H9 (cell line): ENCODE data around the gene PLCL1. TPM values are rescaled to one million over a fixed set of nuclear protein-coding genes. Genes with fewer than 3 reads are reported as not detected.

Experiments
- DNase-seq: peaks from one replicate; pipeline ENCODE4 v3.0.0-alpha.2; 2017
- H2AFZ ChIP-seq: one replicate; pipeline ENCODE4 v1.6.1; 2013; ENCODE audit warnings: mild to moderate bottlenecking, low read length, control low read depth, moderate library complexity
- H2AK5ac ChIP-seq: 2 replicates; pipeline ENCODE4 v1.6.1; 2013; ENCODE audit warnings: low read length, control low read depth, mixed read lengths; ENCODE audit not compliant: insufficient read length
- H2BK120ac ChIP-seq: one replicate; pipeline ENCODE4 v1.6.1; 2013; ENCODE audit warnings: low read depth, mild to moderate bottlenecking, low read length, control low read depth, inconsistent platforms; ENCODE audit not compliant: poor library complexity, severe bottlenecking
- H2BK12ac ChIP-seq: 2 replicates; pipeline ENCODE4 v1.6.1; 2013; ENCODE audit warnings: low read length, control low read depth, mixed read lengths, low read depth; ENCODE audit not compliant: insufficient read length
- H2BK15ac ChIP-seq: 2 replicates; pipeline ENCODE4 v1.6.1; 2013; ENCODE audit warnings: low read depth, low read length, control low read depth
- H2BK20ac ChIP-seq: one replicate; pipeline ENCODE4 v1.6.1; 2013; ENCODE audit warnings: low read depth, mild to moderate bottlenecking, low read length, control low read depth, inconsistent platforms; ENCODE audit not compliant: poor library complexity, severe bottlenecking
- H2BK5ac ChIP-seq: 2 replicates; pipeline ENCODE4 v1.6.1; 2013; ENCODE audit warnings: low read length, control low read depth, mixed read lengths; ENCODE audit not compliant: insufficient read length
- H3K14ac ChIP-seq: 2 replicates; pipeline ENCODE4 v1.6.1; 2013; ENCODE audit warnings: low read length, control low read depth; ENCODE audit not compliant: insufficient read depth
- H3K18ac ChIP-seq: 2 replicates; pipeline ENCODE4 v1.6.1; 2013; ENCODE audit warnings: low read depth, mild to moderate bottlenecking, mixed read lengths, low read length, control low read depth; ENCODE audit not compliant: insufficient read length
- H3K23ac ChIP-seq: 2 replicates; pipeline ENCODE4 v1.6.1; 2013; ENCODE audit warnings: low read length, control low read depth, mixed read lengths, low read depth; ENCODE audit not compliant: insufficient read length
- H3K23me2 ChIP-seq: 2 replicates; pipeline ENCODE4 v1.6.1; 2013; ENCODE audit warnings: low read depth, mild to moderate bottlenecking, mixed read lengths, low read length, control low read depth; ENCODE audit not compliant: insufficient read length, poor library complexity, severe bottlenecking
- H3K27ac ChIP-seq: 2 replicates; pipeline ENCODE4 v1.5.1; 2013; ENCODE audit warnings: low read length, control low read depth, mixed read lengths, low read depth; ENCODE audit not compliant: insufficient read length
- H3K27me3 ChIP-seq: 2 replicates; pipeline ENCODE4 v1.6.1; 2013; ENCODE audit warnings: low read length, control low read depth, inconsistent platforms; ENCODE audit not compliant: insufficient read depth
- H3K4ac ChIP-seq: 2 replicates; pipeline ENCODE4 v1.6.1; 2013; ENCODE audit warnings: low read depth, mild to moderate bottlenecking, control low read depth, inconsistent platforms, low read length, moderate library complexity
- H3K4me1 ChIP-seq: 2 replicates; pipeline ENCODE4 v1.6.1; 2013; ENCODE audit warnings: low read length, control low read depth, inconsistent platforms; ENCODE audit not compliant: insufficient read depth
- H3K4me2 ChIP-seq: 2 replicates; pipeline ENCODE4 v1.6.1; 2013; ENCODE audit warnings: low read length, control low read depth, mixed read lengths; ENCODE audit not compliant: insufficient read length, insufficient read depth
- H3K56ac ChIP-seq: 2 replicates; pipeline ENCODE4 v1.6.1; 2013; ENCODE audit warnings: low read depth, mild to moderate bottlenecking, mixed read lengths, low read length, control low read depth; ENCODE audit not compliant: insufficient read length
- H3K79me1 ChIP-seq: 2 replicates; pipeline ENCODE4 v1.6.1; 2013; ENCODE audit warnings: low read depth, mild to moderate bottlenecking, moderate library complexity, low read length, control low read depth, inconsistent platforms; ENCODE audit not compliant: insufficient read depth, poor library complexity, severe bottlenecking
- H3K79me2 ChIP-seq: 2 replicates; pipeline ENCODE4 v1.6.1; 2013; ENCODE audit warnings: low read length, control low read depth, inconsistent platforms; ENCODE audit not compliant: insufficient read depth
- H3K9ac ChIP-seq: 2 replicates; pipeline ENCODE4 v1.6.1; 2013; ENCODE audit warnings: low read length, control low read depth, mixed read lengths; ENCODE audit not compliant: insufficient read length; ENCODE audit errors: extremely low read depth
- H3K9me3 ChIP-seq: one replicate; pipeline ENCODE4 v1.6.1; 2013; ENCODE audit warnings: low read depth, low read length, inconsistent platforms; ENCODE audit not compliant: control insufficient read depth
- H3T11ph ChIP-seq: one replicate; pipeline ENCODE4 v1.6.1; 2013; ENCODE audit warnings: mild to moderate bottlenecking, low read length, control low read depth, inconsistent platforms
- H4K20me1 ChIP-seq: one replicate; pipeline ENCODE4 v1.6.1; 2013; ENCODE audit not compliant: control insufficient read depth, insufficient read length, insufficient read depth
- H4K5ac ChIP-seq: 2 replicates; pipeline ENCODE4 v1.6.1; 2013; ENCODE audit warnings: low read depth, mild to moderate bottlenecking, mixed read lengths, low read length, control low read depth; ENCODE audit not compliant: insufficient read length
- H4K8ac ChIP-seq: replicated peaks from 2 replicates; pipeline ENCODE4 v1.6.1; 2013; ENCODE audit warnings: low read length, control low read depth, mixed read lengths, low read depth; ENCODE audit not compliant: insufficient read length
- H4K91ac ChIP-seq: 2 replicates; pipeline ENCODE4 v1.6.1; 2013; ENCODE audit warnings: low read depth, mild to moderate bottlenecking, moderate library complexity, mixed read lengths, low read length, control low read depth; ENCODE audit not compliant: insufficient read length
- H3K27ac Mint-ChIP-seq, 3 experiments: 2 replicates in 2 of 3; 3 replicates in 1 of 3; pipeline ENCODE4 v1.8.0; 2020 to 2021; ENCODE audit warnings: mixed read lengths in 3 of 3, mild to moderate bottlenecking in 1 of 3, moderate library complexity in 1 of 3
- H3K27me3 Mint-ChIP-seq: 2 replicates; pipeline ENCODE4 v1.8.0; 2021; ENCODE audit warnings: low read depth, mild to moderate bottlenecking, moderate library complexity, mixed read lengths
- H3K36me3 Mint-ChIP-seq, 3 experiments: 2 replicates in 2 of 3; 3 replicates in 1 of 3; pipeline ENCODE4 v1.8.0; 2020 to 2021; ENCODE audit warnings: low read depth in 3 of 3, mixed read lengths in 3 of 3; ENCODE audit not compliant: insufficient read depth in 1 of 3
- H3K4me1 Mint-ChIP-seq, 2 experiments: 2 replicates each; pipeline ENCODE4 v1.8.0; 2020; ENCODE audit warnings: mixed read lengths in 2 of 2
- H3K4me3 Mint-ChIP-seq, 2 experiments: 2 replicates in 1 of 2; 3 replicates in 1 of 2; pipeline ENCODE4 v1.8.0; 2020 to 2021; ENCODE audit warnings: mild to moderate bottlenecking in 2 of 2, mixed read lengths in 2 of 2, moderate library complexity in 1 of 2
- H3K9me3 Mint-ChIP-seq, 2 experiments: 2 replicates in 1 of 2; 3 replicates in 1 of 2; pipeline ENCODE4 v1.8.0; 2020; ENCODE audit warnings: mild to moderate bottlenecking in 2 of 2, mixed read lengths in 2 of 2, moderate library complexity in 1 of 2
- total RNA-seq: library from RNA; stranded (reverse); gene quantifications from 2 replicates; pipeline ENCODE4 v1.2.1, GENCODE V29; 2021
- TF ChIP-seq, protein P1 (sequence below): fragments of 200-600 bp; sonication (generic); conservative IDR thresholded peaks from 3 replicates; pipeline ENCODE4 v1.8.0; 2021; ENCODE audit warnings: antibody characterized with exemption, mild to moderate bottlenecking

PLCL1 gene
- total RNA-seq, 1 experiment from 2014 or later = 0.04 TPM

DNA sequence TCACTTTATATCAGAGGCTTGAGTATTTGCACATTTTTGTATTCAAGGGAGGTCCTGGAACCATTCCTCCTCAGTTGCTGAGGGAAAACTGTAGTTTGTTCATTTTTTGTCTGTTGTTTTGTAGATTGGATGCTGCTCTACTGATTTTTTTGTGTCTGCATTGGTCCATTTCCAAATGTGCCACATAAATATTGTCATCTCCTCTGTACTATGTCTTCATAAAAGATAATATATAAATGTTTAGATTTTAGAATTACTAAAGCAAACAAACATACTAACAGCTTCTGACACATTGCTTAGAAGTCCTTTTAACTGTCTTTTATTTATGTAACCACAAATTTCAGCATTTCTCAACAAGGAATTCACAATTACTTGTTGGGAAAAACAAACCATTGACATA, 356.8 kb downstream of the PLCL1 start:
- no peak overlapping the region for H3K9ac ChIP-seq
- no peaks in the 10 kb centered on the region for H3K4me1 ChIP-seq
- Mint-ChIP-seq H3K36me3 (peaks cover 6 to 19% (median 15%) of the 10 kb centered on the region in 3 experiments; a peak in 6 of 7 replicates), H3K4me3 (no peak overlapping the region), H3K27me3 (no peaks in the 10 kb centered on the region), H3K27ac (no peak overlapping the region), H3K9me3 (peaks cover 22 to 25% of the 10 kb centered on the region in 2 experiments), H3K4me1 (no peaks in the 10 kb centered on the region)
- H3K79me1 ChIP-seq = no peaks in the 10 kb centered on the region
- no peaks in the 10 kb centered on the region for H3K9me3 ChIP-seq
- H3K27me3 ChIP-seq = no peaks in the 10 kb centered on the region
- no peak overlapping the region for H3K4me2 ChIP-seq
- no peak overlapping the region for H3K14ac ChIP-seq
- H2BK15ac ChIP-seq = no peak overlapping the region
- H2BK12ac ChIP-seq = no peak overlapping the region
- no peak overlapping the region for H2AFZ ChIP-seq
- H2AK5ac ChIP-seq = no peak overlapping the region
- no peaks in the 10 kb centered on the region for H3K79me2 ChIP-seq
- H2BK5ac ChIP-seq = no peak overlapping the region
- H4K5ac ChIP-seq = no peak overlapping the region
- no peak for DNase-seq
- H3K27ac ChIP-seq = no peak overlapping the region
- H4K20me1 ChIP-seq = no peaks in the 10 kb centered on the region
- no peak overlapping the region for H3K4ac ChIP-seq
- H2BK120ac ChIP-seq = no peak overlapping the region
- TF ChIP-seq, protein P1, sequence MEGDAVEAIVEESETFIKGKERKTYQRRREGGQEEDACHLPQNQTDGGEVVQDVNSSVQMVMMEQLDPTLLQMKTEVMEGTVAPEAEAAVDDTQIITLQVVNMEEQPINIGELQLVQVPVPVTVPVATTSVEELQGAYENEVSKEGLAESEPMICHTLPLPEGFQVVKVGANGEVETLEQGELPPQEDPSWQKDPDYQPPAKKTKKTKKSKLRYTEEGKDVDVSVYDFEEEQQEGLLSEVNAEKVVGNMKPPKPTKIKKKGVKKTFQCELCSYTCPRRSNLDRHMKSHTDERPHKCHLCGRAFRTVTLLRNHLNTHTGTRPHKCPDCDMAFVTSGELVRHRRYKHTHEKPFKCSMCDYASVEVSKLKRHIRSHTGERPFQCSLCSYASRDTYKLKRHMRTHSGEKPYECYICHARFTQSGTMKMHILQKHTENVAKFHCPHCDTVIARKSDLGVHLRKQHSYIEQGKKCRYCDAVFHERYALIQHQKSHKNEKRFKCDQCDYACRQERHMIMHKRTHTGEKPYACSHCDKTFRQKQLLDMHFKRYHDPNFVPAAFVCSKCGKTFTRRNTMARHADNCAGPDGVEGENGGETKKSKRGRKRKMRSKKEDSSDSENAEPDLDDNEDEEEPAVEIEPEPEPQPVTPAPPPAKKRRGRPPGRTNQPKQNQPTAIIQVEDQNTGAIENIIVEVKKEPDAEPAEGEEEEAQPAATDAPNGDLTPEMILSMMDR = no peak
- H3T11ph ChIP-seq = no peak overlapping the region
- H3K56ac ChIP-seq = no peak overlapping the region
- no peak overlapping the region for H2BK20ac ChIP-seq
- H4K8ac ChIP-seq = no peak overlapping the region
- no peaks in the 10 kb centered on the region for H3K23me2 ChIP-seq
- H4K91ac ChIP-seq = no peak overlapping the region
- H3K18ac ChIP-seq = no peak overlapping the region
- no peak overlapping the region for H3K23ac ChIP-seq
